Adrenal gland (tissue), 5 donors: ENCODE results near the gene AGBL4.

Experiments
- POLR2A ChIP-seq, 2 donors: fragments of 450-650 bp; IDR thresholded peaks; one replicate each; pipeline ENCODE4 v1.6.1; 2017; ENCODE audit warnings: antibody characterized with exemption in 2 of 2, mild to moderate bottlenecking in 2 of 2, moderate library complexity in 1 of 2
- TF ChIP-seq, protein P1 (sequence below), 6 experiments: fragments of 450-650 bp in 4 of 6; fragments of 200-600 bp in 2 of 6; sonication (generic) in 1 of 6; IDR thresholded peaks; 1 replicate in 5 of 6; 2 replicates in 1 of 6; pipeline versions ENCODE4 v1.5.1 to v1.8.0; 2016 to 2021; ENCODE audit warnings: antibody characterized with exemption in 6 of 6, mild to moderate bottlenecking in 2 of 6, moderate library complexity in 1 of 6
- donor health status: DM: no; HTN: no; CAD: no.

DNA sequence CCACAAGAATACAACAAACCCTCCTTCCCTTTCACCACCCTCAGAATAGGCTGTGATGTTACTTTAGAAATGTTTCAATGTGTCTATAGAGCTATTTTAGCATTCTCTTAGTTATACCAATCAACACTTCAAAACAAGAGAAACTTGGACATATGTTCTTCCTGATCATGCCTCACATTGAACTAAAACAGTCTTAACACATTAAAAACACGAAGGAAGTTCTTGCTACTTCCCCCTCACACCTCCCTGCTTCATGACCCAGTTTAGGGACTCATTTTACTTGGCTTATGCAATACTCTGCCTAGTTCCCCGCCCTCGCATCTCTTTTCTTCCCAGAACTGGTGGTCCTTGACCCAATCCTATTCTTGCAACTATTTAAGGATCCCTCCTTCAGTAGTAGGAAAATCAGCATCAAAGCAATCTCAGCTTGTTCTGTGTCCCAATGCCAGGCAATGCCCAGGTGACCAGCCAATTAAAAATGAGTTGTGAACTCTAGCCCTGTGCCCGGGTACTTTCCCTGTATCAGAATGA lies 838.2 kb downstream of the AGBL4 start:
- TF ChIP-seq, protein P1, sequence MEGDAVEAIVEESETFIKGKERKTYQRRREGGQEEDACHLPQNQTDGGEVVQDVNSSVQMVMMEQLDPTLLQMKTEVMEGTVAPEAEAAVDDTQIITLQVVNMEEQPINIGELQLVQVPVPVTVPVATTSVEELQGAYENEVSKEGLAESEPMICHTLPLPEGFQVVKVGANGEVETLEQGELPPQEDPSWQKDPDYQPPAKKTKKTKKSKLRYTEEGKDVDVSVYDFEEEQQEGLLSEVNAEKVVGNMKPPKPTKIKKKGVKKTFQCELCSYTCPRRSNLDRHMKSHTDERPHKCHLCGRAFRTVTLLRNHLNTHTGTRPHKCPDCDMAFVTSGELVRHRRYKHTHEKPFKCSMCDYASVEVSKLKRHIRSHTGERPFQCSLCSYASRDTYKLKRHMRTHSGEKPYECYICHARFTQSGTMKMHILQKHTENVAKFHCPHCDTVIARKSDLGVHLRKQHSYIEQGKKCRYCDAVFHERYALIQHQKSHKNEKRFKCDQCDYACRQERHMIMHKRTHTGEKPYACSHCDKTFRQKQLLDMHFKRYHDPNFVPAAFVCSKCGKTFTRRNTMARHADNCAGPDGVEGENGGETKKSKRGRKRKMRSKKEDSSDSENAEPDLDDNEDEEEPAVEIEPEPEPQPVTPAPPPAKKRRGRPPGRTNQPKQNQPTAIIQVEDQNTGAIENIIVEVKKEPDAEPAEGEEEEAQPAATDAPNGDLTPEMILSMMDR (IDR thresholded peaks at IDR 0.05): no peak
- TF ChIP-seq POLR2A (IDR thresholded peaks at IDR 0.05): no peak
